Effector memory CD8-positive, alpha-beta T cell (primary cell): ENCODE data around the gene CFD.
"Not testable (repeated sequence)": the region's sequence is repeated elsewhere in the genome, so short reads cannot be mapped to it uniquely, and the experiment has no call there.

ENCODE experiments used
- ATAC-seq: fragments of 150-1000 bp; cut with Tn5 transposase; replicated peaks from 2 replicates; pipeline ENCODE4 v1.10.0; 2021; ENCODE audit warnings: mild to moderate bottlenecking, moderate library complexity
- DNase-seq, 3 experiments: peaks; one replicate each; pipeline ENCODE4 v3.0.0; 2021
- H3K27ac Mint-ChIP-seq, 2 donors: one replicate each; pipeline ENCODE4 v1.8.0; 2022; ENCODE audit warnings: mild to moderate bottlenecking in 2 of 2, mixed read lengths in 2 of 2, moderate library complexity in 2 of 2
- H3K27me3 Mint-ChIP-seq, 2 donors: one replicate each; pipeline ENCODE4 v1.8.0; 2022; ENCODE audit warnings: mixed read lengths in 2 of 2
- H3K36me3 Mint-ChIP-seq: one replicate; pipeline ENCODE4 v1.8.0; 2022; ENCODE audit warnings: mild to moderate bottlenecking, moderate library complexity, mixed read lengths; ENCODE audit not compliant: insufficient read depth
- H3K4me1 Mint-ChIP-seq, 2 donors: one replicate each; pipeline ENCODE4 v1.8.0; 2022; ENCODE audit warnings: low read depth in 2 of 2, mixed read lengths in 2 of 2
- H3K4me3 Mint-ChIP-seq, 2 donors: one replicate each; pipeline ENCODE4 v1.8.0; 2022; ENCODE audit warnings: mild to moderate bottlenecking in 2 of 2, mixed read lengths in 2 of 2, moderate library complexity in 2 of 2
- H3K9me3 Mint-ChIP-seq, 2 donors: one replicate each; pipeline ENCODE4 v1.8.0; 2022; ENCODE audit warnings: mixed read lengths in 2 of 2

CFD gene

DNA sequence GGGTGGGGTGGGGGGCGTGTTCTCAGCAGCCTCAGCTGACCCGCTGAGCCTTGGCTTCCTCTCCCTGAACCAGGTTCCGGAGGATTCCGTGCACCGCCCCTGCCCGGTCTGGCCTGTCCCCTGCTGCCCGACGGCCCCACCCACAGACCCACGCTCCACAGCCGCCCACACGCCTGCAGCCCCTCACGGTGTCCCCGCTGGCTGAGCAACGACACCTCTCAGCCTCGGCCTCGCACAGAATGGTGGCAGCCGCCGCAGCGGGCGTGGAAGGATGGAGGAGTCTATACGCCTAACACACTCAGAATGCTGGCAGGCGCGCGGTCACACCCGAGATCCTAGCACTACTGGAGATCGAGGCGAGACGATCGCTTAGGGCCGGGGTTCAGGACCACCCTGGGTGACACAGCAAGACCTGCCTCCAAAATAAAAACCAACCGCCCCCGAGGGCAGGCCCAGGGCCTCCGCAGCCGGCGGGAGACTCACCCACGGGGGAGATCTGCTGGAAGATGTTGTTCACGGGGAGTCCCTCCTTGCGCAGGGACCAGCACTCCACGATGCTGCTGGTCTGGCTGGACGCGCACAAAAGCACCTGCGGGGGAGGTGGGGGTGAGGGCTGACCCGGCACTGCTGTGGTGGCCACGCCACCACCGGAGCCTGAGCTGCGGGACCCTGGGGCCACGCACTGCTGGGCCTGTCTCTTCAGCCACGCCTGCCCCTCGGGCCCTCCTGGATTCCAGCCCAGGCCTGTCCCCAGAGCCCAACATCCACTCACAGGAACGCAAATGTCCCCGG lies 25.2 kb downstream of the CFD start:
- DNase-seq (no peak), ATAC-seq (no peak)
- H3K27ac Mint-ChIP-seq, result no peak overlapping the region
- peaks cover 22% of the 10 kb centered on the region for H3K36me3 Mint-ChIP-seq
- no peaks in the 10 kb centered on the region for H3K27me3 Mint-ChIP-seq
- H3K4me3 Mint-ChIP-seq, result no peak overlapping the region
- H3K9me3 Mint-ChIP-seq, result no peaks in the 10 kb centered on the region
- no peaks in the 10 kb centered on the region for H3K4me1 Mint-ChIP-seq

DNA sequence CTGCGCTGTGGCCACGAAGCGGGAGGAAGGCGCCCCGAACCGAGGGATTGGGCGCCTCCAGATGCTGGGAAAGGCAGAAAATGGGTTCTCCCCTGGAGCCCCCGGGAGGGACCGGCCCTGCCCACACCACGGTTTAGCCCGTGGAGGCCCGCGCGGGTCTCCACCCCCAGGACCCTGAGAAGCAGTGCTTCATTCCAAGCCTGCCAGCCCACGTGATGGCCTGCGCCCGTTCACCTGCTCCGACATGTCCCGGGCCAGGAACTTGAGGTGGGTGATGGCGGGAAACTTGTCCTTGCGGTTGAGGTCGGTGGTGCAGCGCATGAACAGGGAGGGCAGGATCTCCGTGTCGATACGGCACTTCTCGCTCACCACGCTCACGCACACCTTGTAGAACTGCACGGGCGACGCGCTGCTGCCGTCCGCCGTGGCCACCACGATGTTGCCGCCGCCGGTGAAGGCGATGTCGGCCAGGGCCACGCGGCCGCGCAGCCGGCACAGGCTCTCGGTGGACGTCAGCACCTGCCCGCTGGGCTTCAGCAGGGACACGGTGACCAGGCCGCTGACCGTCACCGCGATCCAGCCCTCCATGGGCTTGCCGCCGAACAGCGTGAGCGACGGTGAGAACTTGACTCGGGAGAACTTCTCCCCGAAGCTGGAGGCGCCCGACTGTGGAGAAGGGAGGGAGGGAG lies 26.2 kb downstream of the CFD start:
- Mint-ChIP-seq H3K4me1 (no peaks in the 10 kb centered on the region), H3K27me3 (no peaks in the 10 kb centered on the region), H3K4me3 (no peak overlapping the region), H3K36me3 (peaks cover 22% of the 10 kb centered on the region), H3K27ac (no peak overlapping the region), H3K9me3 (no peaks in the 10 kb centered on the region)
- ATAC-seq (no peak), DNase-seq (no peak)

DNA sequence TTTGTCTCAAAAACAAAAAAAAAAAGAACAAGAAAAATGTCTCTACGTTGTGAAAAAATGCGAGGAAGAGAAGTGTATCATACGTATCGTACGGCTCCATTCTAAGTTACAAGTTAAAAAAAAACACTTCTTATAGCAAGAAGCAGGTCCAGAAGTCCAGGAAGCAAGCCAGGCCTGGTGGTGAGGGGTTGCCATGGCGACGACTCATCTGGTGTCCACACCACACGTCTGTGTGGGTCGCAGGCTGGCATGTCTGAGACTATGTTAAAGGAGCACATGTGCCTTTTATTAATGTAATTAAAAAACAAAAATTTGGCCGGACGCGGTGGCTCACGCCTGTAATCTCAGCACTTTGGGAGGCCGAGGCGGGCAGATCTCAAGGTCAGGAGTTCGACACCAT lies 27.6 kb downstream of the CFD start:
- peaks cover 14% of the 10 kb centered on the region for H3K36me3 Mint-ChIP-seq
- H3K27me3 Mint-ChIP-seq, result no peaks in the 10 kb centered on the region
- peak overlapping the region in 1 of 2 donors; percentile 49 for H3K27ac Mint-ChIP-seq
- no peaks in the 10 kb centered on the region for H3K9me3 Mint-ChIP-seq
- H3K4me3 Mint-ChIP-seq, result no peak overlapping the region
- peaks cover under 1 to 6% of the 10 kb centered on the region in 2 donors for H3K4me1 Mint-ChIP-seq
- ATAC-seq, result no peak
- no peak for DNase-seq

DNA sequence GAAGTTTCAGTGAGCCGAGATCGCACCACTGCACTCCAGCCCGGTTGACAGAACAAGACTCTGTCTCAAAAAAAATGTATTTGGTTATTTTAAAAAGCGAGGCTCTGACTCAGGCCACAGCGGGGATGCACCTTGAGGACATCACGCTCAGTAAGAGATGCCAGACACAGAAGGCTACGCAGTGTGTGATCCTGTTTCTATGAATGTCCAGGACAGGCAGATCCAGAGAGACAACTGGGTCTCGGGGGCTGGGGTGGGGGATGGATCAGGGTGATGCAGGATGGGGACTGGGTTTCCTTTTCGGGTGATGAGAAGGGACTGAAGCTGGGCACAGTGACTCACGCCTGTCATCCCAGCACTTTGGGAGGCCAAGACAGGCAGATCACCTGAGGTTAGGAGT lies 28.1 kb downstream of the CFD start:
- Mint-ChIP-seq H3K27ac (no peak overlapping the region), H3K27me3 (no peaks in the 10 kb centered on the region), H3K4me3 (no peak overlapping the region), H3K4me1 (peaks cover 5 to 9% of the 10 kb centered on the region in 2 donors), H3K9me3 (no peaks in the 10 kb centered on the region), H3K36me3 (peaks cover 16% of the 10 kb centered on the region)
- DNase-seq (no peak), ATAC-seq (no peak)

DNA sequence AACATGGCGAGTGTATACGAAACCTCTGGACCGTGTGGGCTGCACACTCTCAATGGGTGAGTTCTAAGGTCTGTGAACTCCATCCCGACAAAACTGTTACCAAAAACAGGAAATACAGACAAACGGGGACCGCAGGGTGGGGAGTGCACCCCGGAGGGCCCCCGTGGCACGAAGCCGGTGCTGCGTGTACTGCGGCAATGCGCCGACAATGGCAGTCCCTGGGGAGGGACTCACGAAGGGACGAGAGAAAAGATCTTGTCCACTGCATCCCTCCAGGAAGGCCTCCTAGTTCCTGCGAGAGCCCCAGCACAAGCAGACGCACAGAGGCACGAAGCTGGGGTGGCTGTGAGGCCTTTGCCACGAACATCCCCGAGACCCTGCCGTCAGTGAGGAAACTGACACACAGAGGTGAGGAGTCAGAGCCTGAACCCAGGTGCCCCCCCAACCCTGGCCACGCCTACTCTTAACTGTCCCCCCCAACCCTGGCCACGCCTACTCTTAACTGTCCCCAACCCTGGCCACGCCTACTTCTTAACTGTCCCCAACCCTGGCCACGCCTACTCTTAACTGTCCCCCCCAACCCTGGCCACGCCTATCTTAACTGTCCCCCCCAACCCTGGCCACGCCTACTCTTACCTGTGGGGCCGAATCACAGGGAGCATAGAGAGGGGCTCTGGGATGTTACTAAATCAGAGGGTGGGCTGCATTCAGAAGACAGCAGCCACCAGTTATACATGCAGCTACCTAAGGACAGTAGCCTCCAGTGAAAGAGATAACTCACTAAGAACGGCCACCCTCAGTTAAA lies 29.3 kb downstream of the CFD start:
- Mint-ChIP-seq H3K27me3 (no peaks in the 10 kb centered on the region), H3K36me3 (peaks cover 26% of the 10 kb centered on the region), H3K27ac (no peak overlapping the region), H3K4me1 (peaks cover 13 to 18% of the 10 kb centered on the region in 2 donors), H3K9me3 (no peaks in the 10 kb centered on the region), H3K4me3 (no peak overlapping the region)
- ATAC-seq (no peak), DNase-seq (no peak)

DNA sequence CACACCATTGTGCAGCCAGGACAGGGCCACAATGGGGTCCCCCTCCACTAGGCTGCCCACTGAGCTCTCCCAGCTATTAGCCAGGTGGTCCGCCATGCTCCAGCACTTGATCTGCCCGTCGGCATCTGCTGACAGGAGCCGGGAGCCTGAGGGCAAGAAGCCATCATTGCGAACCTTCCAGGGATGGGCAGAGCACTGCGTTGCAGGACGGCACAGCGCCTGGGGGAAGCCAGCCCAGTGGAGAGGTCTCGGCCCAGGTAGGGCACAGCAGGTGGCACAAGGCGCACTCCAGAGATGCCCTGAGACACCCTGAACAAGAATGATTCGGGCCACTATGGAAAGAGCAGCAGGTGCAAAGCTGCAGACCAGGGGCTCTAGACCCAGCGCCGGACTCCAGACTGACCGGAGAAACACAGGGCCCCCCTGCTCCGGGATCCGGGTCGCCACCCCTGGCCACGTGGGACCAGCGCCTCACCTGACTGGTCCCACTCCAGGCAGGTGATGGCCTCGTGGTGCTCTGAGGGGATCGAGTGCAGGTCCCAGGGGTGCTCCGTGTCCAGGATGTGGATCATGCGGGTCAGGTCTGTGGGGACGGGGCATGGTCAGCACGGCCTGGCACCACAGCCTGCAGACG lies 30.3 kb downstream of the CFD start:
- no peaks in the 10 kb centered on the region for H3K27me3 Mint-ChIP-seq
- H3K27ac Mint-ChIP-seq, result no peak overlapping the region
- DNase-seq (no peak), ATAC-seq (no peak)
- no peaks in the 10 kb centered on the region for H3K9me3 Mint-ChIP-seq
- H3K36me3 Mint-ChIP-seq, result peaks cover 34% of the 10 kb centered on the region
- no peak overlapping the region for H3K4me3 Mint-ChIP-seq
- peaks cover 16 to 18% of the 10 kb centered on the region in 2 donors for H3K4me1 Mint-ChIP-seq

DNA sequence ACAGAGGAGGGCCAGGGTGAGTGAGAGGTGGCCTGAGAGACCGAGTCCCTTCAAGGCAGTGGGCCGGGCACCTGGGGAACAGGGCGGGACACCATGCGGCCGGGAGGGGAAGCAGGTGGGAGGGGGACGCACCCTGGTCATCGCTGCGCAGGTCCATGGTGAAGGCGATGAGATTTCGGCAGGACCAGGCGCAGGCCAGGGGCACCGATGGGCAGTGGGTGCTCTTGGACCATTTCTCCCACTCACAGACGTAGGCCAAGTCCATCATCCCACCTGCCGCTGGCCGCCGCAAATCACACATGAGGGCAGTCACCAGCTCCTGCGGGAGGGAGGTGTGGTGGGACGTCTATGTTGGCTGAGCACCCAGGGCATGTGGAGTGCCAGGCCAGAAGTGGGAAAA lies 31.4 kb downstream of the CFD start:
- H3K4me3 Mint-ChIP-seq, result peak overlapping the region; percentile 68 to 77
- no peak overlapping the region for H3K27ac Mint-ChIP-seq
- H3K27me3 Mint-ChIP-seq, result no peaks in the 10 kb centered on the region
- H3K36me3 Mint-ChIP-seq, result peaks cover 40% of the 10 kb centered on the region
- no peak for DNase-seq
- no peaks in the 10 kb centered on the region for H3K9me3 Mint-ChIP-seq
- H3K4me1 Mint-ChIP-seq, result peaks cover 16 to 18% of the 10 kb centered on the region in 2 donors
- ATAC-seq, result no peak

DNA sequence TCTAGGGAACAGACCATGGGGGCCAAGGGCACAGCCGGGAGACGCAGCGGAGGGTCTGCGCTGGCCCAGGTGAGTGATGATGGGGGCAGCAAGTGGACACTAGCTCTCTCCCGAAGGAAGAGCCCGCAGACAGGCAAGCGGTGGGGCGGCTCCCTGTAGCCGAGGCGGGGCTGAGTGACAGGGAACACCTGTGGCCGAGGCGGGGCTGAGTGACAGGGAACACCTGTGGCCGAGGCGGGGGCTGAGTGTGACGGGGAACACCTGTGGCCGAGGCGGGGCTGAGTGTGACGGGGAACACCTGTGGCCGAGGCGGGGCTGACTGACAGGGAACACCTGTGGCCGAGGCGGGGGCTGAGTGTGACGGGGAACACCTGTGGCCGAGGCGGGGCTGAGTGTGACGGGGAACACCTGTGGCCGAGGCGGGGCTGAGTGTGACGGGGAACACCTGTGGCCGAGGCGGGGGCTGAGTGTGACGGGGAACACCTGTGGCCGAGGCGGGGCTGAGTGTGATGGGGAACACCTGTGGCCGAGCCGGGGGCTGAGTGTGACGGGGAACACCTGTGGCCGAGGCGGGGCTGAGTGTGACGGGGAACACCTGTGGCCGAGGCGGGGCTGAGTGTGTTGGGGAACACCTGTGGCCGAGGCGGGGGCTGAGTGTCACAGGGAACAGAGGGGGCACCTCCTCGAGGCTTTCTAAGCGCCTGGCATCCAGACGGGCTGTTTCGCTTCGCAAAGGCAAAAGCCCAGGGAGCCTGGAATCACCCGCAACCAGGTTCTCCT lies 32.1 kb downstream of the CFD start:
- not testable (repeated sequence) for ATAC-seq
- H3K4me3 Mint-ChIP-seq, result peak overlapping the region; percentile 95 to 96
- peaks cover 47% of the 10 kb centered on the region for H3K36me3 Mint-ChIP-seq

DNA sequence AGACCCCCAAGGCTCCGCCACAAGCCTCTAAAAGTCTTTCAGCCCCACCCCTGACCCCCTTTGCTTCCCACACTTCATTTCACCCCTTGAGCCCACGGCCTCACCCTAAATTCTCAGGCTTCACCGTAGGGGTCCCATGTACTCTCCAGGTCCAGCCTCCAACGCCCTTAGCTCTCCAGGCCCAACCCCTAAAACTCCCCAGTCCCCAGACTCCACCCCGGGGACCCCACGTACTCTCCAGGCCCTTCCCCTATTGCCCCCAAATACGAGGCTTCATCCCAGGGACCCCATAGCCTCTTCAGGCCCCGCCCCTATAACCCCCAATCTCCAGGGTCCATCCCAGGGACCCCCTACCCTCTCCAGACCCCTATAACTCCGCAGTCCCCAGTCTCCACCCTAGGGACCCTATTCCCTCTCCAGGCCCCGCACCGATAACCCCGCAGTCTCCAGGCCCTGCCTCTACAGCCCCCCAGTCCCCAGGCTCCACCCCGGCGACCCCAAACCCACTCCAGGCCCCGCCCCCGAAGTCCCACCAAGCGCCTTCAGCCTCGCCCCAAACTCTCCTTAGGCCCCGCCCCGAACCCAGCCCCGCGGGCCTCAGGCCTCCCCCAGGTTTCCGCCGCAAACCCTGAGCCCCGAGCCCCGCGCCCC lies 32.9 kb downstream of the CFD start:
- Mint-ChIP-seq H3K27ac (peak overlapping the region; percentile 100), H3K4me1 (peaks cover 16 to 18% of the 10 kb centered on the region in 2 donors), H3K9me3 (no peaks in the 10 kb centered on the region), H3K27me3 (no peaks in the 10 kb centered on the region), H3K4me3 (peak overlapping the region; percentile 95 to 96), H3K36me3 (peaks cover 53% of the 10 kb centered on the region)
- ATAC-seq (no peak), DNase-seq (no peak)

More for the DNA sequence above, 32.1 kb downstream of the CFD start:
- DNase-seq, H3K9me3 Mint-ChIP-seq, H3K27me3 Mint-ChIP-seq: not testable (repeated sequence)
- peaks cover 16 to 18% of the 10 kb centered on the region in 2 donors for H3K4me1 Mint-ChIP-seq
- peak overlapping the region; percentile 100 for H3K27ac Mint-ChIP-seq

DNA sequence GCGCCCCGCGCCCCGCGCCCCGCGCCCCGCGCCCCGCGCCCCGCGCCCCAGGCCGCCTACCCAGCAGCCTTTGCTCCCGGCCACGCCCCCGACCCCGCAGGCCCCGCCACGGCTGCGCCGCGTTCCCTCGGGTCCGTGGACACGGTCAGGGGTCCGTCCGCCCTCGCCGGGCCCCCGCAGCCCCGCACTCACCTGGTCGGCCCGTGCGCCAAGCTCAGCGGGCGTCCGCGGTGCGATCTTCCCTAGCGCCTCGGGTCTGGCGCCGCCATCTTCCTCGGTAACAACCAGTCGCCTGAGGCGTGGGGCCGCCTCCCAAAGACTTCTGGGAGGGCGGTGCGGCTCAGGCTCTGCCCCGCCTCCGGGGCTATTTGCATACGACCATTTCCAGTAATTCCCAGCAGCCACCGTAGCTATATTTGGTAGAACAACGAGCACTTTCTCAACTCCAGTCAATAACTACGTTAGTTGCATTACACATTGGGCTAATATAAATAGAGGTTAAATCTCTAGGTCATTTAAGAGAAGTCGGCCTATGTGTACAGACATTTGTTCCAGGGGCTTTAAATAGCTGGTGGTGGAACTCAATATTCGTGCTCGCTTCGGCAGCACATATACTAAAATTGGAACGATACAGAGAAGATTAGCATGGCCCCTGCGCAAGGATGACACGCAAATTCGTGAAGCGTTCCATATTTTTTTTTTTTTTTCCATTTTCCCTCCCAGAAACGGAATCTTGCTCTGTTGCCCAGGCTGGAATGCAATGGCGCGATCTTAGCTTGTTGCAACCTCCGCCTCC lies 33.6 kb downstream of the CFD start, which contains the start of the genes MED16 and RNU6-9:
Gene MED16 (minus strand): TSS at position 294 of the 796 bp plus-strand sequence. CDS start 2,056 bp downstream, outside the sequence.
Gene RNU6-9 (plus strand): TSS at position 591 of the 796 bp plus-strand sequence.
- ATAC-seq (peak; percentile 97), DNase-seq (peak; percentile 87 to 88 (median 88))
- Mint-ChIP-seq H3K9me3 (no peaks in the 10 kb centered on the region), H3K4me3 (peak within 1 kb of the TSS; percentile 95 to 96), H3K4me1 (peaks cover 16 to 18% of the 10 kb centered on the region in 2 donors), H3K27ac (peak within 1 kb of the TSS; percentile 100), H3K36me3 (peaks cover 52% of the 10 kb centered on the region), H3K27me3 (no peaks in the 10 kb centered on the region)

DNA sequence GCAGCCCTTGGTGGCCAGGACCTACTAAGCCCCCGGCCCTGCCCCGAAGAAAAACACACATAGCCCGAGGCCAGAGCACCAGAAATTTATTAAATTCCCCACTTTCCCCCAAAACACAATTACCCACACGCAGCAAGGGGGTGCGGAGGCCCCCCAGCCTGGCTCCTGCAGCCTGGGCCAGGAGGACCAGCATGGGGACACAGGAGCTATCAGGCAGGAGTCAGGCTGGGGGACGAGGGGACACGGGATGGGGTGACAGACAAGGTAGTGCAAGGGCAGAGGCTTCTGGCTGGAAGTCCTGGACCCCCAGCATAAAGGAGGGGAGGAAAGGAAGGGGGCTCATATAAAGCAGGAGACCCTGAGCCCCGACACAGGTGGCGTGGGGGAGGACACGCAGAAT lies 37.0 kb downstream of the CFD start:
- H3K27me3 Mint-ChIP-seq, result no peaks in the 10 kb centered on the region
- no peak overlapping the region for H3K4me3 Mint-ChIP-seq
- ATAC-seq (no peak), DNase-seq (no peak)
- H3K9me3 Mint-ChIP-seq, result no peaks in the 10 kb centered on the region
- H3K27ac Mint-ChIP-seq, result peak overlapping the region in 1 of 2 donors; percentile 77
- peaks cover 16 to 22% of the 10 kb centered on the region in 2 donors for H3K4me1 Mint-ChIP-seq
- H3K36me3 Mint-ChIP-seq, result peaks cover 74% of the 10 kb centered on the region
